HEK293 (cell line): ENCODE data around the gene BMP6.

Experiments
- HOXC10 ChIP-seq: sonication (generic); formaldehyde crosslinking; IDR thresholded peaks from 2 replicates; pipeline ENCODE4 v1.8.1; 2023; ENCODE audit warnings: mild to moderate bottlenecking, missing genetic modification reagents
- KLF9 ChIP-seq: fragments of 450-650 bp; formaldehyde crosslinking; IDR thresholded peaks from 2 replicates; pipeline ENCODE4 v1.5.1; 2016; ENCODE audit warnings: missing biosample characterization, missing genetic modification characterization, low read depth
- SCRT2 ChIP-seq: fragments of 450-650 bp; formaldehyde crosslinking; IDR thresholded peaks from 2 replicates; pipeline ENCODE4 v1.5.1; 2016; ENCODE audit warnings: missing biosample characterization, missing genetic modification characterization
- TRIM28 ChIP-seq: IDR thresholded peaks from 2 replicates; pipeline ENCODE4 v1.6.1; 2011; ENCODE audit warnings: low read length, control low read depth, borderline replicate concordance
- ZNF121 ChIP-seq: fragments of 450-650 bp; formaldehyde crosslinking; IDR thresholded peaks from 2 replicates; pipeline ENCODE4 v1.5.1; 2016; ENCODE audit warnings: missing biosample characterization, missing genetic modification characterization
- ZNF362 ChIP-seq: fragments of 450-650 bp; formaldehyde crosslinking; IDR thresholded peaks from 2 replicates; pipeline ENCODE4 v1.5.1; 2016; ENCODE audit warnings: missing biosample characterization, missing genetic modification characterization
- ZNF416 ChIP-seq: fragments of 450-650 bp; formaldehyde crosslinking; IDR thresholded peaks from 2 replicates; pipeline ENCODE4 v1.5.1; 2016; ENCODE audit warnings: missing biosample characterization, missing genetic modification characterization
- ZNF561 ChIP-seq: fragments of 450-650 bp; IDR thresholded peaks from 2 replicates; pipeline ENCODE4 v1.5.1; 2018; ENCODE audit warnings: missing biosample characterization, missing genetic modification characterization, borderline replicate concordance
- ZNF830 ChIP-seq: fragments of 450-650 bp; IDR thresholded peaks from 2 replicates; pipeline ENCODE4 v1.5.0; 2018; ENCODE audit warnings: missing biosample characterization, missing genetic modification characterization, low read depth, mild to moderate bottlenecking, moderate library complexity
- ZNF843 ChIP-seq: fragments of 450-650 bp; formaldehyde crosslinking; IDR thresholded peaks from 2 replicates; pipeline ENCODE4 v1.5.1; 2016; ENCODE audit warnings: missing biosample characterization, missing genetic modification characterization
- TF ChIP-seq, protein P1 (sequence below): fragments of 450-650 bp; formaldehyde crosslinking; IDR thresholded peaks from 2 replicates; pipeline ENCODE4 v1.5.1; 2016; ENCODE audit warnings: missing biosample characterization, missing genetic modification characterization
- TF ChIP-seq, protein P2 (sequence below): fragments of 450-650 bp; formaldehyde crosslinking; IDR thresholded peaks from 2 replicates; pipeline ENCODE4 v1.5.1; 2016; ENCODE audit warnings: missing biosample characterization, missing genetic modification characterization, low read depth
- TF ChIP-seq, protein P3 (sequence below): fragments of 450-650 bp; formaldehyde crosslinking; IDR thresholded peaks from 2 replicates; pipeline ENCODE4 v1.5.1; 2017; ENCODE audit warnings: missing biosample characterization, missing genetic modification characterization

GRCh38 chr6:7763881-7764280 is 38.0 kb downstream of the BMP6 start:
- TF ChIP-seq, protein P1, sequence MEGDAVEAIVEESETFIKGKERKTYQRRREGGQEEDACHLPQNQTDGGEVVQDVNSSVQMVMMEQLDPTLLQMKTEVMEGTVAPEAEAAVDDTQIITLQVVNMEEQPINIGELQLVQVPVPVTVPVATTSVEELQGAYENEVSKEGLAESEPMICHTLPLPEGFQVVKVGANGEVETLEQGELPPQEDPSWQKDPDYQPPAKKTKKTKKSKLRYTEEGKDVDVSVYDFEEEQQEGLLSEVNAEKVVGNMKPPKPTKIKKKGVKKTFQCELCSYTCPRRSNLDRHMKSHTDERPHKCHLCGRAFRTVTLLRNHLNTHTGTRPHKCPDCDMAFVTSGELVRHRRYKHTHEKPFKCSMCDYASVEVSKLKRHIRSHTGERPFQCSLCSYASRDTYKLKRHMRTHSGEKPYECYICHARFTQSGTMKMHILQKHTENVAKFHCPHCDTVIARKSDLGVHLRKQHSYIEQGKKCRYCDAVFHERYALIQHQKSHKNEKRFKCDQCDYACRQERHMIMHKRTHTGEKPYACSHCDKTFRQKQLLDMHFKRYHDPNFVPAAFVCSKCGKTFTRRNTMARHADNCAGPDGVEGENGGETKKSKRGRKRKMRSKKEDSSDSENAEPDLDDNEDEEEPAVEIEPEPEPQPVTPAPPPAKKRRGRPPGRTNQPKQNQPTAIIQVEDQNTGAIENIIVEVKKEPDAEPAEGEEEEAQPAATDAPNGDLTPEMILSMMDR (tag by site-specific recombination): no peak
- TF ChIP-seq SCRT2 (tag by site-specific recombination): no peak
- TF ChIP-seq ZNF121: no peak
- TF ChIP-seq, protein P2, sequence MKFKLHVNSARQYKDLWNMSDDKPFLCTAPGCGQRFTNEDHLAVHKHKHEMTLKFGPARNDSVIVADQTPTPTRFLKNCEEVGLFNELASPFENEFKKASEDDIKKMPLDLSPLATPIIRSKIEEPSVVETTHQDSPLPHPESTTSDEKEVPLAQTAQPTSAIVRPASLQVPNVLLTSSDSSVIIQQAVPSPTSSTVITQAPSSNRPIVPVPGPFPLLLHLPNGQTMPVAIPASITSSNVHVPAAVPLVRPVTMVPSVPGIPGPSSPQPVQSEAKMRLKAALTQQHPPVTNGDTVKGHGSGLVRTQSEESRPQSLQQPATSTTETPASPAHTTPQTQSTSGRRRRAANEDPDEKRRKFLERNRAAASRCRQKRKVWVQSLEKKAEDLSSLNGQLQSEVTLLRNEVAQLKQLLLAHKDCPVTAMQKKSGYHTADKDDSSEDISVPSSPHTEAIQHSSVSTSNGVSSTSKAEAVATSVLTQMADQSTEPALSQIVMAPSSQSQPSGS (tag by site-specific recombination): no peak
- TF ChIP-seq HOXC10 (CRISPR knock-in tag): no peak
- no peak for TF ChIP-seq ZNF843
- TF ChIP-seq ZNF416 (tag by site-specific recombination): no peak
- TF ChIP-seq, protein P3, sequence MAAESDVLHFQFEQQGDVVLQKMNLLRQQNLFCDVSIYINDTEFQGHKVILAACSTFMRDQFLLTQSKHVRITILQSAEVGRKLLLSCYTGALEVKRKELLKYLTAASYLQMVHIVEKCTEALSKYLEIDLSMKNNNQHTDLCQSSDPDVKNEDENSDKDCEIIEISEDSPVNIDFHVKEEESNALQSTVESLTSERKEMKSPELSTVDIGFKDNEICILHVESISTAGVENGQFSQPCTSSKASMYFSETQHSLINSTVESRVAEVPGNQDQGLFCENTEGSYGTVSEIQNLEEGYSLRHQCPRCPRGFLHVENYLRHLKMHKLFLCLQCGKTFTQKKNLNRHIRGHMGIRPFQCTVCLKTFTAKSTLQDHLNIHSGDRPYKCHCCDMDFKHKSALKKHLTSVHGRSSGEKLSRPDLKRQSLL (tag by site-specific recombination): no peak
- no peak for TF ChIP-seq ZNF561 (tag by site-specific recombination)
- no peak for TF ChIP-seq KLF9
- no peak for TF ChIP-seq TRIM28
- no peak for TF ChIP-seq ZNF830 (tag by site-specific recombination)
- TF ChIP-seq ZNF362: no peak
